TTC549 (cell line): ENCODE data around the gene ADK.
"Not testable (repeated sequence)": the region's sequence is repeated elsewhere in the genome, so short reads cannot be mapped to it uniquely, and the experiment has no call there.

ENCODE experiments used
- FAIRE-seq: peaks from 2 replicates; lab custom pipeline; 2012; peaks lifted over from hg19 to GRCh38; lab: Jason Lieb, UNC

The ADK gene

GRCh38 chr10:74558897-74559296 is 407.9 kb downstream of the ADK start:
- FAIRE-seq, result no peak

- not testable (repeated sequence) for FAIRE-seq
Measured at GRCh38 chr10:74568896-74569295, 417.9 kb downstream of the ADK start.

GRCh38 chr10:74573497-74573896 is 422.5 kb downstream of the ADK start:
- FAIRE-seq, result not testable (repeated sequence)

- no peak for FAIRE-seq
Measured at GRCh38 chr10:74575191-74575720, 424.2 kb downstream of the ADK start.

GRCh38 chr10:74575912-74576311 is 424.9 kb downstream of the ADK start:
- FAIRE-seq, result no peak

GRCh38 chr10:74576586-74576985 is 425.6 kb downstream of the ADK start:
- no peak for FAIRE-seq

- not testable (repeated sequence) for FAIRE-seq
Measured at GRCh38 chr10:74580438-74580837, 429.4 kb downstream of the ADK start.

- no peak for FAIRE-seq
Measured at GRCh38 chr10:74582566-74582965, 431.5 kb downstream of the ADK start.

GRCh38 chr10:74585231-74586087 is 434.4 kb downstream of the ADK start:
- FAIRE-seq, result no peak

- FAIRE-seq, result no peak
Measured at GRCh38 chr10:74586088-74586585, 435.1 kb downstream of the ADK start.

GRCh38 chr10:74587109-74587854 is 436.3 kb downstream of the ADK start:
- no peak for FAIRE-seq

- FAIRE-seq, result no peak
Measured at GRCh38 chr10:74589226-74589673, 438.2 kb downstream of the ADK start.

- no peak for FAIRE-seq
Measured at GRCh38 chr10:74589851-74590250, 438.8 kb downstream of the ADK start.

- no peak for FAIRE-seq
Measured at GRCh38 chr10:74593470-74593869, 442.4 kb downstream of the ADK start.

GRCh38 chr10:74596713-74597112 is 445.7 kb downstream of the ADK start:
- FAIRE-seq, result no peak

- FAIRE-seq, result no peak
Measured at GRCh38 chr10:74598891-74599566, 448.0 kb downstream of the ADK start.

GRCh38 chr10:74599672-74600071 is 448.7 kb downstream of the ADK start:
- FAIRE-seq, result no peak

GRCh38 chr10:74600170-74600569 is 449.1 kb downstream of the ADK start:
- FAIRE-seq, result no peak

GRCh38 chr10:74602576-74602975 is 451.6 kb downstream of the ADK start:
- no peak for FAIRE-seq

- no peak for FAIRE-seq
Measured at GRCh38 chr10:74610299-74610698, 459.3 kb downstream of the ADK start.

- FAIRE-seq, result no peak
Measured at GRCh38 chr10:74612195-74612594, 461.2 kb downstream of the ADK start.

- no peak for FAIRE-seq
Measured at GRCh38 chr10:74620626-74621025, 469.6 kb downstream of the ADK start.
